Upper lobe of left lung (tissue), 4 donors: ENCODE data around the gene CIT.

ENCODE experiments used
- EP300 ChIP-seq, 4 donors: sonication (generic); formaldehyde crosslinking; IDR thresholded peaks; one replicate each; pipeline ENCODE4 v1.5.1; 2017; ENCODE audit warnings: antibody characterized with exemption in 4 of 4, control low read depth in 2 of 4
- POLR2A ChIP-seq, 4 donors: fragments of 450-650 bp; IDR thresholded peaks; one replicate each; pipeline ENCODE4 v1.5.1; 2016 to 2017; ENCODE audit warnings: antibody characterized with exemption in 4 of 4, mild to moderate bottlenecking in 2 of 4
- POLR2AphosphoS5 ChIP-seq, 2 donors: sonication (generic); formaldehyde crosslinking; IDR thresholded peaks; one replicate each; pipeline ENCODE4 v1.5.1; 2017; ENCODE audit warnings: antibody characterized with exemption in 2 of 2
- TF ChIP-seq, protein P1 (sequence below), 6 experiments: fragments of 450-650 bp in 4 of 6; fragments of 200-600 bp in 2 of 6; sonication (generic) in 2 of 6; IDR thresholded peaks; one replicate each; pipeline ENCODE4 v1.5.1; 2016 to 2019; ENCODE audit warnings: antibody characterized with exemption in 6 of 6

DNA sequence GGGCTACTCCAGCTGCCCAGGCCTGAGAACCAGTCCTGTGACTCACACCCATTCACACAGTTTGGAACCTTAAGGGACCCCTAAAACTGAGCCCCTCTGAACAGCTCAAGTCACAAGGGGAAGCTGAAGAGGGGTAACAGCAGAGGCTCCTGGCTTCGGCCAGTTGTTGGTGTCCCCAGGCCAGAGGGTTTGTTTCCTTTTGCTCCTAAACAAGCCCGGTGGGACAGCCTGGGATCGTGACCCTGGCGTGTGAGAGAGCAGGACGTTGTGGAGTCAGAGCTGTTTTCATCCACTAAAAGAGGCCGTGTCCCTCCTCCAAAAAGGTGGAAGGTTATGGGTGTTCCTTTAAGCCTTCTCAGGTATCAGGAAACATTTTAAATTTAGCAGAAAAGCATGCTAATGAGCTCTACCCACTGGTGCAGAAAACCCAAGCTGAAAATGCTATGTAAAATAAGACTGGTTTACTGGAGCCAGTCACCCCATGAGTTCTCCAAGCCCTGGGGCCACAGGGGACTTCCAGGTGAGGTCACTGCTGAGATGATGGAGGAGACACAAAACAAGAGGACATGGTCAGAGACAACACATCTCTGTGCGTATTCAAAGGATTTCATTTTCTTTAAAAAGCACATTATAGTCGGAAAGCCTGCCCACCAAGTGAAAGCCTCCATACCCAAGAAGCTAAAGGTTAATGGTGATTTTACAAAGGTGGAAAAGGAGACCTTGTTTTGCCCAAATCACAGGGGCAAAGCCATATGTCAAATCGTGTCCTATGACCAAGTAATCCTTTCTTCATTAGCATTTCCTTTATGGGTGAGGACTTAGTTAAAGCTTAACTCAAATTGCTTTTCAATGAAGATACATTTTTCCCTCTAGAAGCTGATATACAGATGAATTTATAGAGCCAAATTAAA lies 195.1 kb downstream of the CIT start:
- TF ChIP-seq, protein P1, sequence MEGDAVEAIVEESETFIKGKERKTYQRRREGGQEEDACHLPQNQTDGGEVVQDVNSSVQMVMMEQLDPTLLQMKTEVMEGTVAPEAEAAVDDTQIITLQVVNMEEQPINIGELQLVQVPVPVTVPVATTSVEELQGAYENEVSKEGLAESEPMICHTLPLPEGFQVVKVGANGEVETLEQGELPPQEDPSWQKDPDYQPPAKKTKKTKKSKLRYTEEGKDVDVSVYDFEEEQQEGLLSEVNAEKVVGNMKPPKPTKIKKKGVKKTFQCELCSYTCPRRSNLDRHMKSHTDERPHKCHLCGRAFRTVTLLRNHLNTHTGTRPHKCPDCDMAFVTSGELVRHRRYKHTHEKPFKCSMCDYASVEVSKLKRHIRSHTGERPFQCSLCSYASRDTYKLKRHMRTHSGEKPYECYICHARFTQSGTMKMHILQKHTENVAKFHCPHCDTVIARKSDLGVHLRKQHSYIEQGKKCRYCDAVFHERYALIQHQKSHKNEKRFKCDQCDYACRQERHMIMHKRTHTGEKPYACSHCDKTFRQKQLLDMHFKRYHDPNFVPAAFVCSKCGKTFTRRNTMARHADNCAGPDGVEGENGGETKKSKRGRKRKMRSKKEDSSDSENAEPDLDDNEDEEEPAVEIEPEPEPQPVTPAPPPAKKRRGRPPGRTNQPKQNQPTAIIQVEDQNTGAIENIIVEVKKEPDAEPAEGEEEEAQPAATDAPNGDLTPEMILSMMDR (IDR thresholded peaks at IDR 0.05), result no peak
- TF ChIP-seq POLR2A (IDR thresholded peaks at IDR 0.05) (no peak), POLR2AphosphoS5 (IDR thresholded peaks at IDR 0.05) (no peak), EP300 (IDR thresholded peaks at IDR 0.05) (no peak)
